Osteoblast (primary cell): ENCODE results near the gene DIO1. TPM values are rescaled to one million over a fixed set of nuclear protein-coding genes. Genes with fewer than 3 reads are reported as not detected.

Experiments
- DNase-seq: peaks from one replicate; pipeline ENCODE4 v3.0.0; 2011; ENCODE audit warnings: low spot score, mixed read lengths; ENCODE audit not compliant: insufficient read length; ENCODE audit errors: missing footprints
- H2AFZ ChIP-seq: 2 replicates; pipeline ENCODE4 v1.6.0; 2011; ENCODE audit warnings: mild to moderate bottlenecking, low read length
- H3K27ac ChIP-seq: 2 replicates; pipeline ENCODE4 v1.5.1; 2011; ENCODE audit warnings: mild to moderate bottlenecking, low read depth, low read length, moderate library complexity
- H3K27me3 ChIP-seq: 2 replicates; pipeline ENCODE4 v1.6.0; 2012; ENCODE audit warnings: mild to moderate bottlenecking, control low read depth, inconsistent platforms, low read length, moderate library complexity; ENCODE audit not compliant: insufficient read depth
- H3K36me3 ChIP-seq: 2 replicates; pipeline ENCODE4 v1.5.1; 2011; ENCODE audit warnings: mild to moderate bottlenecking, low read length, control low read depth, moderate library complexity; ENCODE audit not compliant: insufficient read depth
- H3K4me1 ChIP-seq: 2 replicates; pipeline ENCODE4 v1.5.1; 2011; ENCODE audit warnings: mild to moderate bottlenecking, low read length, control low read depth, moderate library complexity; ENCODE audit not compliant: insufficient read depth
- H3K4me2 ChIP-seq: 2 replicates; pipeline ENCODE4 v1.6.0; 2011; ENCODE audit warnings: mild to moderate bottlenecking, low read length; ENCODE audit not compliant: insufficient read depth
- H3K4me3 ChIP-seq: fragments of 200-600 bp; sonication (generic); 3 replicates; pipeline ENCODE4 v1.5.1; 2012; ENCODE audit warnings: mild to moderate bottlenecking, low read length, inconsistent platforms; ENCODE audit not compliant: insufficient read depth
- H3K79me2 ChIP-seq: 2 replicates; pipeline ENCODE4 v1.6.0; 2012; ENCODE audit warnings: mild to moderate bottlenecking, low read length, control low read depth, inconsistent platforms; ENCODE audit not compliant: insufficient read depth
- H3K9me3 ChIP-seq: 2 replicates; pipeline ENCODE4 v1.5.1; 2011; ENCODE audit warnings: low read depth, low read length, control low read depth
- H4K20me1 ChIP-seq: 2 replicates; pipeline ENCODE4 v1.6.0; 2012; ENCODE audit warnings: mild to moderate bottlenecking, low read length, control low read depth; ENCODE audit not compliant: insufficient read depth
- CTCF ChIP-seq: IDR thresholded peaks from 2 replicates; pipeline ENCODE4 v1.5.1; 2011; ENCODE audit warnings: mild to moderate bottlenecking, low read depth, low read length, moderate library complexity; ENCODE audit errors: extremely low read depth
- total RNA-seq: library from RNA; depleted of rRNA; stranded (reverse); fragments of >200 nt; gene quantifications from 2 replicates; pipeline ENCODE4 v1.2.3, GENCODE V29; 2012

DIO1 gene
- total RNA-seq, 1 donor: not detected

- Histone ChIP-seq H3K36me3 (peaks cover 13% of the 10 kb centered on the region), H3K4me2 (no peak overlapping the region), H3K9me3 (peaks cover 1% of the 10 kb centered on the region), H3K79me2 (no peaks in the 10 kb centered on the region), H2AFZ (no peak overlapping the region), H3K27ac (no peak overlapping the region), H3K27me3 (no peaks in the 10 kb centered on the region), H3K4me1 (no peaks in the 10 kb centered on the region), H4K20me1 (no peaks in the 10 kb centered on the region), H3K4me3 (no peak overlapping the region)
- no peak for TF ChIP-seq CTCF
- no peak for DNase-seq
These were observed 35.4 kb downstream of the DIO1 start for GRCh38 chr1:53929246-53929960.

- Histone ChIP-seq H3K4me2 (no peak overlapping the region), H3K36me3 (peaks cover 13% of the 10 kb centered on the region), H3K79me2 (no peaks in the 10 kb centered on the region), H3K4me3 (no peak overlapping the region), H3K27me3 (no peaks in the 10 kb centered on the region), H3K27ac (no peak overlapping the region), H3K9me3 (peaks cover 1% of the 10 kb centered on the region), H2AFZ (no peak overlapping the region), H4K20me1 (no peaks in the 10 kb centered on the region), H3K4me1 (no peaks in the 10 kb centered on the region)
- no peak for TF ChIP-seq CTCF
- DNase-seq: no peak
These were observed 36.9 kb downstream of the DIO1 start for GRCh38 chr1:53930932-53931331.

GRCh38 chr1:53931523-53931922 is 37.5 kb downstream of the DIO1 start:
- peaks cover 1% of the 10 kb centered on the region for H3K9me3 ChIP-seq
- H3K27ac ChIP-seq: no peak overlapping the region
- H3K4me3 ChIP-seq: no peak overlapping the region
- H3K4me2 ChIP-seq: no peak overlapping the region
- peaks cover 13% of the 10 kb centered on the region for H3K36me3 ChIP-seq
- no peak overlapping the region for H2AFZ ChIP-seq
- no peaks in the 10 kb centered on the region for H3K27me3 ChIP-seq
- no peaks in the 10 kb centered on the region for H3K79me2 ChIP-seq
- no peak for TF ChIP-seq CTCF
- DNase-seq: no peak
- H4K20me1 ChIP-seq: no peaks in the 10 kb centered on the region
- no peaks in the 10 kb centered on the region for H3K4me1 ChIP-seq

- Histone ChIP-seq H3K9me3 (peaks cover 1% of the 10 kb centered on the region), H3K4me2 (no peak overlapping the region), H4K20me1 (no peaks in the 10 kb centered on the region), H3K4me3 (no peak overlapping the region), H3K36me3 (peaks cover 3% of the 10 kb centered on the region), H3K27me3 (no peaks in the 10 kb centered on the region), H3K79me2 (no peaks in the 10 kb centered on the region), H3K27ac (no peak overlapping the region), H2AFZ (no peak overlapping the region), H3K4me1 (peaks cover 4% of the 10 kb centered on the region)
- TF ChIP-seq CTCF: no peak
- DNase-seq: no peak
These were observed 40.3 kb downstream of the DIO1 start for GRCh38 chr1:53934170-53934765.
